ENCODE data around the gene FOXJ1.
A peak's percentile ranks its signal among the peaks of the same experiment; 100 is the strongest.

Gene FOXJ1

GRCh38 chr17:76123749-76124581, 17.1 kb downstream of the FOXJ1 start:
- DNase-seq (ENCODE audit: low read depth) = no peak

GRCh38 chr17:76123191-76123499, 17.9 kb downstream of the FOXJ1 start:
- no peak for DNase-seq (ENCODE audit: low read depth)

- DNase-seq (ENCODE audit: low read depth) = no peak
These were observed 18.4 kb downstream of the FOXJ1 start for GRCh38 chr17:76122431-76123190.

- DNase-seq (ENCODE audit: low read depth) = no peak
These were observed 19.1 kb downstream of the FOXJ1 start for GRCh38 chr17:76121932-76122430.

- no peak for DNase-seq (ENCODE audit: low read depth)
These were observed 20.4 kb downstream of the FOXJ1 start for GRCh38 chr17:76120658-76121008.

GRCh38 chr17:76119409-76120371, 21.4 kb downstream of the FOXJ1 start:
- no peak for DNase-seq (ENCODE audit: low read depth)

- DNase-seq (ENCODE audit: low read depth) = no peak
These were observed 25.8 kb downstream of the FOXJ1 start for GRCh38 chr17:76115138-76115754.

GRCh38 chr17:76111956-76112355, 29.1 kb downstream of the FOXJ1 start:
- DNase-seq (ENCODE audit: low read depth) = no peak

GRCh38 chr17:76107509-76107908, 33.5 kb downstream of the FOXJ1 start:
- no peak for DNase-seq (ENCODE audit: low read depth)

- no peak for DNase-seq (ENCODE audit: low read depth)
These were observed 34.3 kb downstream of the FOXJ1 start for GRCh38 chr17:76106703-76107102.

- DNase-seq (ENCODE audit: low read depth) = no peak
These were observed 36.2 kb downstream of the FOXJ1 start for GRCh38 chr17:76104896-76105231.

- DNase-seq (ENCODE audit: low read depth) = no peak
These were observed 36.7 kb downstream of the FOXJ1 start for GRCh38 chr17:76104140-76104895.

GRCh38 chr17:76103274-76104139, 37.5 kb downstream of the FOXJ1 start, which contains the start of gene EXOC7:
TSS of gene EXOC7 (minus strand) at chr17:76103787. CDS start at chr17:76103692, 95 bp downstream.
- peak; percentile 83 for DNase-seq (ENCODE audit: low read depth)

- no peak for DNase-seq (ENCODE audit: low read depth)
These were observed 38.1 kb downstream of the FOXJ1 start for GRCh38 chr17:76102944-76103273.

GRCh38 chr17:76097716-76098295, 43.2 kb downstream of the FOXJ1 start:
- no peak for DNase-seq (ENCODE audit: low read depth)

GRCh38 chr17:76095943-76096342, 45.1 kb downstream of the FOXJ1 start:
- no peak for DNase-seq (ENCODE audit: low read depth)

- DNase-seq (ENCODE audit: low read depth) = no peak
These were observed 47.0 kb downstream of the FOXJ1 start for GRCh38 chr17:76094046-76094445.

- DNase-seq (ENCODE audit: low read depth) = no peak
These were observed 48.3 kb downstream of the FOXJ1 start for GRCh38 chr17:76092526-76093413.
